ENCODE data around the gene PPTC7.

DNA sequence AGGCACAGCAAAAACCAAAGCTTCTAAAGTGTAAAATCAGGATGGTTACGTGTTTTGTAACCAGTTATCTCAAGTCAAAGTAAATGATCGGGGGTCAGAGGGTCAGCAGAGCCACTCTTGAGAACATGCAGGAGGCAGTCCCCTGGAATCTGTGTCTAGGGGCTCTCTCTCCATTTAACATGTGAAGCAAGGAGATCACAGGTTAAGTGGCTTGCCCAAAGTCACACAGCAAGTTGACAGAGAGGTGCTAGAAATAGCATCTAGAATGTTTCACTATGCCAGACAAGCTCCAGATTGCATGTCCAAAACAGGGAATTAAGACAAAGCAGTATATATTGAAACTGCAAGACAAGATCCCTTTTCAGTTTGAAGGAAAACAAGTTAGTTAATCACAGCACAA is 33.4 kb downstream of the PPTC7 start:
- TF ChIP-seq POLR2A (IDR thresholded peaks at IDR 0.05; ENCODE audit: low read depth, low read length) (no peak), POLR2AphosphoS5 (IDR thresholded peaks at IDR 0.05; ENCODE audit: low read depth, low read length) (no peak)
